AG09309 (cell line): ENCODE results near the gene LRP1B.
"Not testable (repeated sequence)": the region's sequence is repeated elsewhere in the genome, so short reads cannot be mapped to it uniquely, and the experiment has no call there.

ENCODE experiments used
- DNase-seq: peaks from one replicate; pipeline ENCODE4 v3.0.0-alpha.2; 2010; ENCODE audit warnings: low read depth
- H3K4me3 ChIP-seq: 2 replicates; pipeline ENCODE4 v1.5.1; 2011; ENCODE audit warnings: mild to moderate bottlenecking, low read depth, low read length, moderate library complexity; ENCODE audit not compliant: control insufficient read depth
- TF ChIP-seq, protein P1 (sequence below): IDR thresholded peaks from 2 replicates; pipeline ENCODE4 v1.5.1; 2011; ENCODE audit warnings: mild to moderate bottlenecking, low read depth, low read length, inconsistent platforms; ENCODE audit not compliant: insufficient read depth, control insufficient read depth; ENCODE audit errors: missing control alignments

Gene LRP1B

DNA sequence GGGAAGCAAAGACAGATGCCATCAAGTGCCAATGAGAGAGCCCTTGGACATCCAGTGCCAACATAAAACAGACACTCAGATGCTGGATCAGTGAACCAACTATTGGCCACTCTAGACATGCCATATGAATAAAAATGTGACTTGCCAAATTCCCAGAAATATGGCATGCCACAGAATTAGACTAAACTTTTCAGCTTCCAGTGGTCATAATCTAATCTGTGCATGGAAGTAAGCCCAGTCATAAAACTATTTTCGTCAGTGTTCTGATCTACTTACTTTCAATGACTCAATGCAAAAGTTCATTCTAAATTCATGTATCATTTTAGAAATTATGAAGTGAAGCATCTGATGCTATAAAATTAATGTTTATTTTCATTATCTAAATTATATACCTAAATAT lies 1844.4 kb downstream of the LRP1B start:
- no peak for DNase-seq
- no peak overlapping the region for H3K4me3 ChIP-seq
- TF ChIP-seq, protein P1, sequence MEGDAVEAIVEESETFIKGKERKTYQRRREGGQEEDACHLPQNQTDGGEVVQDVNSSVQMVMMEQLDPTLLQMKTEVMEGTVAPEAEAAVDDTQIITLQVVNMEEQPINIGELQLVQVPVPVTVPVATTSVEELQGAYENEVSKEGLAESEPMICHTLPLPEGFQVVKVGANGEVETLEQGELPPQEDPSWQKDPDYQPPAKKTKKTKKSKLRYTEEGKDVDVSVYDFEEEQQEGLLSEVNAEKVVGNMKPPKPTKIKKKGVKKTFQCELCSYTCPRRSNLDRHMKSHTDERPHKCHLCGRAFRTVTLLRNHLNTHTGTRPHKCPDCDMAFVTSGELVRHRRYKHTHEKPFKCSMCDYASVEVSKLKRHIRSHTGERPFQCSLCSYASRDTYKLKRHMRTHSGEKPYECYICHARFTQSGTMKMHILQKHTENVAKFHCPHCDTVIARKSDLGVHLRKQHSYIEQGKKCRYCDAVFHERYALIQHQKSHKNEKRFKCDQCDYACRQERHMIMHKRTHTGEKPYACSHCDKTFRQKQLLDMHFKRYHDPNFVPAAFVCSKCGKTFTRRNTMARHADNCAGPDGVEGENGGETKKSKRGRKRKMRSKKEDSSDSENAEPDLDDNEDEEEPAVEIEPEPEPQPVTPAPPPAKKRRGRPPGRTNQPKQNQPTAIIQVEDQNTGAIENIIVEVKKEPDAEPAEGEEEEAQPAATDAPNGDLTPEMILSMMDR: no peak

DNA sequence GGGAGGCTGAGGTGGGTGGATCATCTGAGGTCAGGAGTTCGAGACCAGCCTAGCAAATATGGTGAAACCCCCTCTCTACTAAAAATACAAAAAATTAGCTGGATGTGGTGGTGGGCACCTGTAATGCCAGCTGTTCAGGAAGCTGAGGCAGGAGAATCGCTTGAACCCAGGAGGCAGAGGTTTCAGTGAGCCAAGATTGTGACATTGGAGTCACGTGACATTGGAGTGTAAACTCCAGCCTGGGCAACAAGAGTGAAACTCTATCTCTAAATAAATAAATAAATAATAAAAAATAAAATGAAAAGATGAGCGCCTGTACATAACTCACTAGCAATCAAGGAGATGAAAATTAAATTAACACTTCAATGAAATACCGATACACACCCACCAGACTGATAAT lies 1853.5 kb downstream of the LRP1B start:
- DNase-seq, H3K4me3 ChIP-seq: not testable (repeated sequence)

DNA sequence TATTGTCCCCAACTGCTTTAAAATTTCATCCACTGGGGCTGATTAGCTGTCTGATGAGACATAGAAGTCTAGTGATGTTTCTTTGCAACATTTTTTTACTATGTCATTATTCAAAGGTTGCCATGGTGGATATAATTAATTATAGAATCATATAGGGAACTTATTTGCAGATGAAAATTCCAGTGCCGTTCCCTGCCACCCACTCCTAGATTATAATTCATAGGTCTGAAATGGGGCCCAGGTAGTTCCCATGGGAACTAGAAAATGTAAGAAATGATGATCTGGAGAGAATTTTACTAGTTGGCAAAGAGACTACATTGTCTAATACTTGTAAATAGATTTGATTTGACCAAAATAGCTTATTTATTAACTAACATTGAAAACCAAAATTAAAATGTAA lies 1854.2 kb downstream of the LRP1B start:
- no peak overlapping the region for H3K4me3 ChIP-seq
- TF ChIP-seq, protein P1: no peak
- DNase-seq: no peak

DNA sequence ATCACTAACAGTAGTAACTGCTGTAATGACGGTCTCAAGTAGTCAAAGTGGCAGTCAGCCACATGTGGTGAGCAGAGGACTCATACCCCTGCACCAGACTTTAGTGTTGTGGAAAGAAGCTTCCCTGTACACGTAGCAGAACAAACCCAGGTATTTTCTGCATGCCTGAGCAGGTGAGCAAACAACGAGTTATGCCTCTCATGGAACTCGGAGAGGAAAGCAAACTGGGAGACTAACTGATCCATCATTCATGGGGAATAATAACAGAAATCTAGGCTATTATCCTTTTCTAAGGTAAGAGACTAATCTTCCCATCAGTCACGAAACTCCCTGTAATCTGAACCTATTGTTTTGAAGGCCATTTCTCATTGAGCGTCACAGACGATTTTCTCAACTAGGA lies 1855.4 kb downstream of the LRP1B start:
- TF ChIP-seq, protein P1: no peak
- no peak overlapping the region for H3K4me3 ChIP-seq
- no peak for DNase-seq

DNA sequence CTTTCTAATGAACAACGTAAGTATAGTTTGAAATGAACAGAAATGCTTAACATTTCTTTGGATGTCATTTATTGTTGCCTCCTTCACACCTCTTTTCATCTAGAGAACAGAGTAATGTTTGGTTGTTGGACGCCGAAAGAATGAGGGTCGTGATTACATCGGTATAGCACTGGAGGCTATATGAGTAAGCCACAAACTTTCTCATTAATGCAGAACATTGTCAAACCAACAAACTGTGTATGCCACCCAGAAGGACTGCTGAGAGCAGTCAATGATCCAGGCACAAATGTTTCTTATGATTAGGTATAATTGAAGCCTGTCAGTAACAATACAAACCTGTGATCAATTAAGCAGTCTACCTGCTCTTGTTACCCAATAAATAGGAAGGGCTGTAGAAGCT lies 1855.9 kb downstream of the LRP1B start:
- no peak for DNase-seq
- H3K4me3 ChIP-seq: no peak overlapping the region
- TF ChIP-seq, protein P1: no peak

DNA sequence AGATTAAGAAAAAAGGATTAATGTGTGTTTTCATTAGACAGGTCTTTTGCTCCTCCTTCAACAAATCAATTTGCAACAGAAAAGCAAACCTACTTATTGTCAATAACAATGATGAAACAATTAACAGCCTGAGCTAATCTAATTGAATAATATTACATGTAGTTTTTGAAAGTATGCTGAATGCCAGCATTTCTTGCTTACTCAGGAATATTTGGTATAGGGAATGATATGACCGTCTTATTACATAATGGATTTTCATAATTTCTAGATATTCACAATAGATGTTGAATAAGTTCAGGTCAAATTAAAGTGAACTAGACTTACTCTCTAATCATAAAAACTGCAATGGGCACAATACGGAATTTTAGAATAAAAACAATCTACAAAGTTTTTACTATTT lies 1856.9 kb downstream of the LRP1B start:
- TF ChIP-seq, protein P1: no peak
- H3K4me3 ChIP-seq: no peak overlapping the region
- DNase-seq: no peak

DNA sequence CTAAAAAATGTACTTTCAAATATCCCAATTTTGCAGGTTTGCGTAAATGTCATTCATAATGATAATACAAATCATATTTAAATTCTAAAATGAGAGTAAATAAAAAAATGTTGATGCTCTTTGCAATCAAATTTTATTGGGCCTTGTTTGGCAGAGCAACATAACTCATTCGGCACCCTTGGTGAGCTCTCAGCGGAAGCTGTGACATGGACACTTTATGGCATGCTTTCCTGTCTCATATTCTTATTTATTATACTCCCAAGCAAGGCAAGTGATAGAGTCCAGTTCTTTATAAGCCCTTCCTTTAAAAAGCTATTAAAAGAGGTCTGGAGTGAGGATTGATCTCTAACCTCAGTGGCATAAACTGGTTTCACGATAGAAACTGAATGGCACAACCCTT lies 1857.4 kb downstream of the LRP1B start:
- TF ChIP-seq, protein P1: no peak
- no peak for DNase-seq
- H3K4me3 ChIP-seq: no peak overlapping the region
